Stimulated activated CD8-positive, alpha-beta memory T cell treated with anti-CD3 and anti-CD28 coated beads, Interleukin-15, amount 100 ng/mL, for 48 hours (primary cell): Measurements from ENCODE around the gene IMMP2L.

Experiments used
- DNase-seq, 2 donors: peaks; one replicate each; pipeline ENCODE4 v3.0.0-alpha.2; 2020; ENCODE audit warnings: low read depth in 2 of 2

The IMMP2L gene

GRCh38 chr7:111041577-111041976, 520.7 kb downstream of the IMMP2L start:
- no peak for DNase-seq

- no peak for DNase-seq
These were observed 524.1 kb downstream of the IMMP2L start for GRCh38 chr7:111038185-111038584.

- no peak for DNase-seq
These were observed 530.4 kb downstream of the IMMP2L start for GRCh38 chr7:111031916-111032315.

GRCh38 chr7:111030336-111030735, 532.0 kb downstream of the IMMP2L start:
- no peak for DNase-seq

GRCh38 chr7:111029574-111030251, 532.6 kb downstream of the IMMP2L start:
- DNase-seq: no peak

- no peak for DNase-seq
These were observed 533.1 kb downstream of the IMMP2L start for GRCh38 chr7:111029141-111029572.

- no peak for DNase-seq
These were observed 534.9 kb downstream of the IMMP2L start for GRCh38 chr7:111027396-111027795.

GRCh38 chr7:111026806-111027205, 535.5 kb downstream of the IMMP2L start:
- DNase-seq: no peak

- DNase-seq: no peak
These were observed 535.9 kb downstream of the IMMP2L start for GRCh38 chr7:111026343-111026742.

- DNase-seq: no peak
These were observed 537.3 kb downstream of the IMMP2L start for GRCh38 chr7:111025006-111025405.

- no peak for DNase-seq
These were observed 543.1 kb downstream of the IMMP2L start for GRCh38 chr7:111018960-111019736.

- DNase-seq: no peak
These were observed 543.8 kb downstream of the IMMP2L start for GRCh38 chr7:111018447-111018846.

GRCh38 chr7:111014079-111014478, 548.2 kb downstream of the IMMP2L start:
- DNase-seq: no peak

GRCh38 chr7:111012799-111013675, 549.3 kb downstream of the IMMP2L start:
- DNase-seq: no peak

- no peak for DNase-seq
These were observed 550.1 kb downstream of the IMMP2L start for GRCh38 chr7:111012149-111012548.

GRCh38 chr7:111011520-111011919, 550.8 kb downstream of the IMMP2L start:
- no peak for DNase-seq

GRCh38 chr7:111010798-111011197, 551.5 kb downstream of the IMMP2L start:
- no peak for DNase-seq

- DNase-seq: no peak
These were observed 552.7 kb downstream of the IMMP2L start for GRCh38 chr7:111009526-111010040.

- DNase-seq: no peak
These were observed 555.6 kb downstream of the IMMP2L start for GRCh38 chr7:111006691-111007090.

- DNase-seq: no peak
These were observed 556.3 kb downstream of the IMMP2L start for GRCh38 chr7:111006040-111006439.

- no peak for DNase-seq
These were observed 556.8 kb downstream of the IMMP2L start for GRCh38 chr7:111005445-111005844.

- DNase-seq: no peak
These were observed 557.9 kb downstream of the IMMP2L start for GRCh38 chr7:111004310-111004901.
